ENCODE measurements around the gene CASP10. TPM values are rescaled to one million over a fixed set of nuclear protein-coding genes. Genes with fewer than 3 reads are reported as not detected.

CASP10 gene
- total and polyA plus RNA-seq, 2 of the 13 experiments (the other 11 are each of a cell fraction or from before 2014, with no cell fraction given) = 22.2 to 23.8 TPM

GRCh38 chr2:201233812-201234662, 51.1 kb downstream of the CASP10 start (continued):
- TF ChIP-seq KIAA2018 (CRISPR knock-in tag; IDR thresholded peaks at IDR 0.05; ENCODE audit: borderline replicate concordance) = no peak
- no peak for TF ChIP-seq DNMT1 (CRISPR knock-in tag; IDR thresholded peaks at IDR 0.05)
- no peak for TF ChIP-seq ZFAT (CRISPR knock-in tag; conservative IDR thresholded peaks at IDR 0.05)
- no peak for TF ChIP-seq NKX3-1 (CRISPR knock-in tag; IDR thresholded peaks at IDR 0.05)
- TF ChIP-seq ZNF251 (CRISPR knock-in tag; IDR thresholded peaks at IDR 0.05) = no peak
- TF ChIP-seq LBX2 (CRISPR knock-in tag; IDR thresholded peaks at IDR 0.05; ENCODE audit: borderline replicate concordance) = no peak
- TF ChIP-seq ZNF260 (CRISPR knock-in tag; IDR thresholded peaks at IDR 0.05; ENCODE audit: borderline replicate concordance, low read depth) = no peak
- no peak for TF ChIP-seq RARG (CRISPR knock-in tag; IDR thresholded peaks at IDR 0.05; ENCODE audit: low read depth)
- TF ChIP-seq NAIF1 (CRISPR knock-in tag; IDR thresholded peaks at IDR 0.05; ENCODE audit: borderline replicate concordance) = 0 out of 2 replicates have a peak, but pooled peaks have one; percentile 7
- no peak for TF ChIP-seq MTF2 (CRISPR knock-in tag; IDR thresholded peaks at IDR 0.05; ENCODE audit: borderline replicate concordance)
- no peak for TF ChIP-seq NFE2L1 (CRISPR knock-in tag; IDR thresholded peaks at IDR 0.05; ENCODE audit: borderline replicate concordance)
- no peak for TF ChIP-seq FOXA1 (IDR thresholded peaks at IDR 0.05)
- TF ChIP-seq FOXA1 (CRISPR knock-in tag; IDR thresholded peaks at IDR 0.05) = no peak
- peak; percentile 30; the same call in 1 of the 2 replicates for TF ChIP-seq ZNF350 (CRISPR knock-in tag; IDR thresholded peaks at IDR 0.05; ENCODE audit: borderline replicate concordance, low read depth)
- TF ChIP-seq ZFP1 (CRISPR knock-in tag; IDR thresholded peaks at IDR 0.05) = no peak
- no peak for TF ChIP-seq ZNF335 (CRISPR knock-in tag; IDR thresholded peaks at IDR 0.05)
- no peak for TF ChIP-seq IRF9 (CRISPR knock-in tag; IDR thresholded peaks at IDR 0.05; ENCODE audit: borderline replicate concordance)
- TF ChIP-seq HDAC2 (CRISPR knock-in tag; IDR thresholded peaks at IDR 0.05) = no peak
- TF ChIP-seq NCOA5 (CRISPR knock-in tag; IDR thresholded peaks at IDR 0.05) = no peak
- no peak for TF ChIP-seq KLF15 (CRISPR knock-in tag; IDR thresholded peaks at IDR 0.05; ENCODE audit: borderline replicate concordance)
- no peak for TF ChIP-seq ZFYVE20 (CRISPR knock-in tag; IDR thresholded peaks at IDR 0.05; ENCODE audit: borderline replicate concordance, low read depth)

Data from HepG2 (cell line).